Esophagus squamous epithelium (tissue), 4 donors: ENCODE measurements around the gene PRDM5.

Source experiments
- POLR2A ChIP-seq, 4 donors: fragments of 450-650 bp; IDR thresholded peaks; one replicate each; pipeline ENCODE4 v1.6.1; 2017; ENCODE audit warnings: antibody characterized with exemption in 4 of 4, mild to moderate bottlenecking in 4 of 4, moderate library complexity in 3 of 4
- TF ChIP-seq, protein P1 (sequence below), 6 experiments: fragments of 450-650 bp in 4 of 6; fragments of 200-600 bp in 2 of 6; sonication (generic) in 2 of 6; IDR thresholded peaks; one replicate each; pipeline ENCODE4 v1.5.1; 2016 to 2019; ENCODE audit warnings: antibody characterized with exemption in 6 of 6, mild to moderate bottlenecking in 4 of 6, moderate library complexity in 4 of 6

GRCh38 chr4:120770897-120771296, 151.6 kb downstream of the PRDM5 start:
- TF ChIP-seq, protein P1, sequence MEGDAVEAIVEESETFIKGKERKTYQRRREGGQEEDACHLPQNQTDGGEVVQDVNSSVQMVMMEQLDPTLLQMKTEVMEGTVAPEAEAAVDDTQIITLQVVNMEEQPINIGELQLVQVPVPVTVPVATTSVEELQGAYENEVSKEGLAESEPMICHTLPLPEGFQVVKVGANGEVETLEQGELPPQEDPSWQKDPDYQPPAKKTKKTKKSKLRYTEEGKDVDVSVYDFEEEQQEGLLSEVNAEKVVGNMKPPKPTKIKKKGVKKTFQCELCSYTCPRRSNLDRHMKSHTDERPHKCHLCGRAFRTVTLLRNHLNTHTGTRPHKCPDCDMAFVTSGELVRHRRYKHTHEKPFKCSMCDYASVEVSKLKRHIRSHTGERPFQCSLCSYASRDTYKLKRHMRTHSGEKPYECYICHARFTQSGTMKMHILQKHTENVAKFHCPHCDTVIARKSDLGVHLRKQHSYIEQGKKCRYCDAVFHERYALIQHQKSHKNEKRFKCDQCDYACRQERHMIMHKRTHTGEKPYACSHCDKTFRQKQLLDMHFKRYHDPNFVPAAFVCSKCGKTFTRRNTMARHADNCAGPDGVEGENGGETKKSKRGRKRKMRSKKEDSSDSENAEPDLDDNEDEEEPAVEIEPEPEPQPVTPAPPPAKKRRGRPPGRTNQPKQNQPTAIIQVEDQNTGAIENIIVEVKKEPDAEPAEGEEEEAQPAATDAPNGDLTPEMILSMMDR (IDR thresholded peaks at IDR 0.05) = no peak
- no peak for TF ChIP-seq POLR2A (IDR thresholded peaks at IDR 0.05)
